Right renal pelvis (tissue), 4 donors: ENCODE results near the gene APOL4. TPM values are rescaled to one million over a fixed set of nuclear protein-coding genes. Genes with fewer than 3 reads are reported as not detected.
A peak's percentile ranks its signal among the peaks of the same experiment; 100 is the strongest.
"Not testable (repeated sequence)": the region's sequence is repeated elsewhere in the genome, so short reads cannot be mapped to it uniquely, and the experiment has no call there.

ENCODE experiments used
- DNase-seq, 4 donors: peaks; one replicate each; pipeline ENCODE4 v3.0.0-alpha.2; 2013; ENCODE audit warnings: low read depth in 4 of 4, low spot score in 3 of 4, missing footprints in 1 of 4
- polyA plus RNA-seq, 4 donors: library from polyadenylated mRNA; unstranded; fragments of 120-200 nt; gene quantifications; one replicate each; pipeline ENCODE4 v1.2.1, GENCODE V29; 2013; ENCODE audit not compliant: insufficient read length in 4 of 4

The APOL4 gene
- polyA plus RNA-seq, 4 donors, result 6.2 to 10.5 (median 9.3) TPM

DNA sequence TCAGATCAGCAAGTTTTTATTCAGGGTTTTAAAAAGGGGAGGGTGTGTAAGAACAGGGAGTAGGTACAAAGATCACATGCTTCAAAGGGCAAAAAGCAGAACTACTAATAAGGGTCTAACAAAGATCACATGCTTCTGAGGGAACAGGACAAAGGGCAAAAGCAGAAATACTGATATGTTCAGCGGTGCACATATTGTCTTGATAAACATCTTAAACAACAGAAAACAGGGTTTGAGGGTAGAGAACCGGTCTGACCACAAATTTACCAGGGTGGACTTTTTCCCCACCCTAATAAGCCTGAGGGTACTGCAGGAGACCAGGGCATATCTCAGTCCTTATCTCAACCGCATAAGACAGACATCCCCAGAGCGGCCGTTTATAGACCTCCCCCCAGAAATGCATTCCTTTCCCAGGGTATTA is 7.9 kb upstream of the APOL4 start:
- not testable (repeated sequence) for DNase-seq

- DNase-seq, result no peak
These were observed 7.3 kb upstream of the APOL4 start for GRCh38 chr22:36208914-36209313.

DNA sequence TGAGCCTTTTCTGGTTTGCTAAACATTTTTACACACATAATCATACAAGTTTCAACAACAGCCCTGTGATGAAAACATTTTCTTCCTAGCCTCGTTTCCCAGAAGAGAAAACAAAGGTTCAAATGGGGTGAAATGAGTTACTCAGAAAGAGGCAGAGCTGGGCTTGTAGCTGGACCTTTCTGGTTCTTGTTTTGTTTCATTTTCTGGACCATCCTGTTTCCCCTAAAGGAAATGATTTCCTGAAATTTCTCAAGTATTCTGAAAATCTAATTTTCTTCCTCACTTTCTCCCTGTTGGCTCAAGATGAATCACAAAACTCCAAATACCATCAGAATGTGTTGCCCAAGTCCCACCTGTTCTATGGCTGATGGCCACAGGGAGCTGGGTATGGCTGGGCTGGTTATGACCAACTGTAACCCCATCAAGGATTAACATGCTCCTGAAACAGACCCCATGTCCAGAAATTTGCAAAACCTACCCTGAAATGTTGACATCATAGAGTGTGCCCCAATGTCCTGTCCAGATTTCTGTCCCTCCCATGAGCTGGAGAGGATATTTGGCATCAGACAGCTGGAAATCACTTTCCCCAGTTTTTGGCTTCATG is 6.7 kb upstream of the APOL4 start:
- DNase-seq, result no peak

- DNase-seq, result no peak
These were observed 4.6 kb upstream of the APOL4 start for GRCh38 chr22:36206255-36206654.

GRCh38 chr22:36205573-36205972 is 4.0 kb upstream of the APOL4 start:
- not testable (repeated sequence) for DNase-seq

DNA sequence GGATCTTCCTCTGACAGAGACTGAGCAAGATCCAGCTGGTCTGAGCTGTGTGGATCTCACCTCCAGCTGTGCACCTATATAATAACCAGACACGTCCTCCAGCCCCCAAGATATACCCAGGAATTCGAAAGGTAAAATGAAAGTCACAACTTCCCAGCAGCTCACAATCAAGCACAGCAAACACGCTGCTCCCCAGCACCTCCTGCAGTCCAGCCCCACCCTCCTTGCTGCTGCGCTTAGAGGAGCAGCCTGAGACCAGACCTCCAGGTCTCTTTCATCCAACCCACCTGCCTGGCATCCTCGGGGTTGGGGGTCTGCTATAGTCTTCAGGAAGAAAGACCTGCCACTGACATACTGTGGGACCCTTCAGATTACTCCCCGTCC is 3.0 kb upstream of the APOL4 start:
- DNase-seq, result no peak

- DNase-seq, result no peak
These were observed 2.5 kb upstream of the APOL4 start for GRCh38 chr22:36204001-36204631.

DNA sequence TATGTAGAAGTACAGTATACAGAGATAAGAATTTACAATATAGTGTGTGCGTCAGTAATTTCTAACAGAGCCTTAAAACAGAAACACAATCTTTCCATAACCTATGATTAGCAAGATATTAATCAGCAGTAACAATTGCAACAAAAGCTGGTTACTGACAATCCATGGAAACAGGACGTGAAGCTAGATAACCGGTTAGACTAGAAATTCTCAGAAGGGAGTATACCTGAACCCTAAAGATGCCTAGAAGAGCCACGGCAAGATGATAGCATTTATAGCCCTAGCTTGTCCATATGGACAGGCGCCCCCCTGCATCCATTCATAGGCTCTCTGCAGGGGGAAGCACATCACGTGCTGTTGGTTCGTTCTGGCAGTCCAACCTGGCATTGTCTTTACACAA is 1.8 kb upstream of the APOL4 start:
- not testable (repeated sequence) for DNase-seq

DNA sequence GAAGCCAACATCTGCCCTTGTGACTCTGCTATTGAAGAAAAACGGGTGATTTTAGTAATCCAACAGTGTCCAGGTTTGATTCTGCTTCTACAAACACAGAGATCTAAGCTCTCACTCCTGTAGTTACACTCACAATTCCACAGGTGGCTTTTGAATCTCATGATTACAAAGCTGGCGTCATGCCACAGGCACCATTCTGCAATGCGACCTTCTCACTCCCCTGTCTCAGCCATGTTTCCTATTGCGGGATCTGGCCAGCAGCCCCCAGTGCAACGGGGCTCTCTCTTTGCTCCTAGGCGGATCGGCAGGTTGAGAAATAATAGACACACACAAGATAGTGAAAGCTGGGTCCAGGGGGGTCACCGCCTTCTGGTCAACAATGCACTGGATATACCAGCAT is 1.3 kb upstream of the APOL4 start:
- not testable (repeated sequence) for DNase-seq

GRCh38 chr22:36201025-36201424 is 584 bp downstream of the APOL4 start:
- DNase-seq, result not testable (repeated sequence)

DNA sequence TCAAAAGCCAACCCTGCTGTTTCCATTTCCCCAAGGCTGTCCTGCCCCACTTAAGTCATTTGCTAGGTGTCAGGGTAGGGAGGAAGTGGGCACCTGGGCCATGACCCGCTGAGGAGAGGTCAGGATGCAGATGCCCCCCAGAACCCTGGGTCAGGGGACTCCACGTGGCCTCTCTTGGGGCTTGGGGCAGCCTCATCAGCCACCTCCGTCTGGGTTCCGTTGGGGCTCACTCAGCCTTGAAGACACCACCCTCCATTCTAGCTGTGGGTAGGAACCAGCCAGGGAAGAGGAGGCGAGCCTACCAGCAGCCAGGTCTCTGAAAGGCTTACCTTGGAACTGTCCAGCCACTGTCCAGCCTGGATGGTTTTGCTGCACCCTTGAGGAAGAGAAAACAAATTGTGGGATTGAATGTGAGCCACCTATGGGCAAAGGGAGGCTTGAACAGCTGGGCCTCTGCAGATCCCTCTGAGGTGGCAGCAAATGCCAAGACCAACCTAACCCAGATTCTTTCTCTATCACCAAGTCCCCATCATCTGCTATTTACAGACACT is 2.5 kb downstream of the APOL4 start:
- no peak for DNase-seq

DNA sequence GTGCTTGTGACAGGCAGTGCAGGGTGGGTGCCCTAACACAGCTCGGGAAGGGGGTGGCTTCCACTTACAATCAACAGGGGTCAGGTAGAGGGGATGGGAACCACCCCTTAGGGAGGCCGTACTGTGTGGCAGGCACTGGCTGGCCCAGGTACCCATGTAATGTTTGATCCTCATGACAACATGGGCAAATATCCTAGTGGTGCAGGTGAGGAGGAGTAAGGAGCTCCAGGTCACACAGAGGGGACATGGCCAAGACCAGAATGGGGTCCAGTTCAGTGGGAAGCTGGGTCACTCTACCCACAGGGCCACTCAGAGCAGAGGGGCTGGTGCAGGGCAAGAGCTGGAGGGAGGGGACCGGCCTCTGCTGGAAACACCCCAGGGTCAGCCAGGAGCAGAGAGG is 3.1 kb downstream of the APOL4 start:
- no peak for DNase-seq

GRCh38 chr22:36197514-36198146 is 4.0 kb downstream of the APOL4 start:
- no peak for DNase-seq

DNA sequence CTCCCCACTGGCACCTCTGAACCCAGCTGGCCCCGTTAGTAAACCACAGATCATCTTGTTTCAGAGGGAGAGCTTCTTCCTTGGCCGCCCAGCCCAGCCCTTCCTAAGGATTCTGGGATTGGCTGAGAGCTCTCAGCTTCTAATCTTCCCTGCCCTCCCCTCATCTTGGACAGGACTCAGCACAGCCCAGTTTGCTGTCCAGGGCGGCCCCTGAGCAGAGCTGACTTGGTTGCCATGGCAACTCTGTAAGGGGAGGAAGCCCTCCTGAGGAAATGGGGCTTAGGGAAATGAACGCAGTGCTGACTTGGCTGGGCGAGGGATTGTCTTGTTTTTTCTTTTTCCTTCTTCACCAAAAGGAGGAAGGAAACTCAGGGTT is 4.6 kb downstream of the APOL4 start:
- peak in 1 of 4 donors; percentile 68 for DNase-seq

- no peak for DNase-seq
These were observed 5.2 kb downstream of the APOL4 start for GRCh38 chr22:36196254-36197064.

DNA sequence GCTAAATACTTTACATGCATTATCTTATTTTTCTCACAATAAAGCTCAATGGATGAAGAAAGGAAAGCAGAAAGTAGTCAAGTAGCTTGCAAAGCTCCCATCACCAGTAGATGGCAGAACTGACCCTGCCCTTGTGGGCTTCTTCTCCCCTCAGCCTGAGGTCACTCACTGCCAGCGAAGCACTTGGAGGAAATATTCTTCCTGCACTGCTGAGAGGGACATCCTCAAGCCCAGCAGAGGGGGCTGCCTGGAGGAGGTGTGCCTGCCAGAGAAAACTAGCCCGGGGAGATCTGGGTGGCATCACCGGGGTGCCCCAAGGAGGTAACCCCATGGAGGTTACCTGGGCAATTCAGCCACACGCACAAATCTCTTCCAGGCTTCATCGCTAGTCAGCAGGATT is 6.6 kb downstream of the APOL4 start:
- DNase-seq, result peak in 1 of 4 donors; percentile 48

DNA sequence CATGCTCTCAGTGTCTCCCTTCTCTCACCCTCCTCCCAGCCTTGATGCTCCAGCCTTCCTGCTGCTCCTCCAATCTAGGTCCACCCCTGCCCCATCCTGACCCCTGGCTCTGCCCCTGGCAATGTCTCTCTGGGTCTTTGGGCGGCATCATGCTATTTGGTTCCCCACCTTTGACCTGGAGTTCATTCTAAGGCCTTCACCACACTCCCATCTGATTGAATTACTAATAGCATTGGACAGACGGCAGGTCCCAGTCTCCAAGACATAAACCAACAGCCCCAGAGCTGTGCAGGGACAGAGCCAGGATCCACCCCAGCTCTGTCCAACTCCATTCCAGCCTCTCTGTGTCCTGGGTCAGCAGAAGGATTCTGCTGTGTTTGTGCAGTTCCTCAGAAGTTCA is 7.2 kb downstream of the APOL4 start:
- DNase-seq, result no peak

GRCh38 chr22:36193577-36193976 is 8.0 kb downstream of the APOL4 start:
- no peak for DNase-seq

GRCh38 chr22:36193171-36193570 is 8.4 kb downstream of the APOL4 start:
- no peak for DNase-seq

DNA sequence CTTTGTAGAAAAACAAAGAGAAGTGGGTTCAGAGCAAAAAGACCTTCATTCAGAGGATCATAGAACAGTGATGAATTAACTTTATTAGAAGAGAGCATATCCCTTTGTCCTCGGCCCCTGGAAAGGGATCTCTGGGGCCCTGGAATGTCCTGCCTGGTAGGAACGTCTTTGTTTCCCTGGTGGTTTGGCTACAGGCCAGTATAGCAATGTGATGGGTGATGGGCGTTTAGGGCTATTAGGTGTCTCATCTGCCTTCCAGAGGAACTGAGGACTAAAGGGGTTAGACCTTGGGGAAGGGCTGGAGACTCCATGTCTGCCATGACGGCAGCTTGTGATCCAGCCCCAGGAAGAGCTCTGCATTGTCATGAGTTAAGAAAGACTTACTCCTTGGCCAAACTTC is 9.1 kb downstream of the APOL4 start:
- DNase-seq, result no peak
